ENCODE data around the gene TULP3.

Gene TULP3

GRCh38 chr12:2919249-2919648 lies 28.6 kb downstream of the TULP3 start:
- Histone ChIP-seq H3K27ac (ENCODE audit: extremely low read depth, low read depth, low read length) (no peak overlapping the region), H3K4me3 (ENCODE audit: low read depth, low read length) (no peak overlapping the region), H3K36me3 (ENCODE audit: control insufficient read depth in 2 of 2, insufficient read depth in 1 of 2, low read length in 2 of 2) (peaks cover 21 to 53% of the 10 kb centered on the region in 2 experiments; a peak in 2 of 3 replicates), H3K9me3 (ENCODE audit: control insufficient read depth, insufficient read depth, low read depth, low read length) (no peaks in the 10 kb centered on the region), H3K4me1 (ENCODE audit: control insufficient read depth, insufficient read depth, low read length) (no peaks in the 10 kb centered on the region)
- ChIA-PET CTCF (no interaction called here), POLR2A (no interaction called here)
- TF ChIP-seq ZNF121 (tag by site-specific recombination; IDR thresholded peaks at IDR 0.05) (no peak), EGR2 (tag by site-specific recombination; IDR thresholded peaks at IDR 0.05; ENCODE audit: low read depth) (no peak), KLF16 (tag by site-specific recombination; IDR thresholded peaks at IDR 0.05) (no peak), MYNN (tag by site-specific recombination; IDR thresholded peaks at IDR 0.05; ENCODE audit: borderline replicate concordance) (no peak), ZFP41 (tag by site-specific recombination; IDR thresholded peaks at IDR 0.05; ENCODE audit: borderline replicate concordance) (no peak), ZNF792 (tag by site-specific recombination; IDR thresholded peaks at IDR 0.05) (no peak), ZSCAN4 (tag by site-specific recombination; IDR thresholded peaks at IDR 0.05) (no peak), ZNF16 (tag by site-specific recombination; IDR thresholded peaks at IDR 0.05; ENCODE audit: low read depth) (no peak), ZNF473 (tag by site-specific recombination; IDR thresholded peaks at IDR 0.05) (no peak), ZNF777 (tag by site-specific recombination; IDR thresholded peaks at IDR 0.05; ENCODE audit: borderline replicate concordance) (no peak)
- TF ChIP-seq, protein P1, sequence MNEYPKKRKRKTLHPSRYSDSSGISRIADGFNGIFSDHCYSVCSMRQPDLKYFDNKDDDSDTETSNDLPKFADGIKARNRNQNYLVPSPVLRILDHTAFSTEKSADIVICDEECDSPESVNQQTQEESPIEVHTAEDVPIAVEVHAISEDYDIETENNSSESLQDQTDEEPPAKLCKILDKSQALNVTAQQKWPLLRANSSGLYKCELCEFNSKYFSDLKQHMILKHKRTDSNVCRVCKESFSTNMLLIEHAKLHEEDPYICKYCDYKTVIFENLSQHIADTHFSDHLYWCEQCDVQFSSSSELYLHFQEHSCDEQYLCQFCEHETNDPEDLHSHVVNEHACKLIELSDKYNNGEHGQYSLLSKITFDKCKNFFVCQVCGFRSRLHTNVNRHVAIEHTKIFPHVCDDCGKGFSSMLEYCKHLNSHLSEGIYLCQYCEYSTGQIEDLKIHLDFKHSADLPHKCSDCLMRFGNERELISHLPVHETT (tag by site-specific recombination; IDR thresholded peaks at IDR 0.05) = no peak
- TF ChIP-seq, protein P2, sequence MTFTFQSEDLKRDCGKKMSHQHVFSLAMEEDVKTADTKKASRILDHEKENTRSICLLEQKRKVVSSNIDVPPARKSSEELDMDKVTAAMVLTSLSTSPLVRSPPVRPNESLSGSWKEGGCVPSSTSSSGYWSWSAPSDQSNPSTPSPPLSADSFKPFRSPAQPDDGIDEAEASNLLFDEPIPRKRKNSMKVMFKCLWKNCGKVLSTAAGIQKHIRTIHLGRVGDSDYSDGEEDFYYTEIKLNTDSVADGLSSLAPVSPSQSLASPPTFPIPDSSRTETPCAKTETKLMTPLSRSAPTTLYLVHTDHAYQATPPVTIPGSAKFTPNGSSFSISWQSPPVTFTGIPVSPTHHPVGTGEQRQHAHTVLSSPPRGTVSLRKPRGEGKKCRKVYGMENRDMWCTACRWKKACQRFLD (tag by site-specific recombination; IDR thresholded peaks at IDR 0.05) = no peak

DNA sequence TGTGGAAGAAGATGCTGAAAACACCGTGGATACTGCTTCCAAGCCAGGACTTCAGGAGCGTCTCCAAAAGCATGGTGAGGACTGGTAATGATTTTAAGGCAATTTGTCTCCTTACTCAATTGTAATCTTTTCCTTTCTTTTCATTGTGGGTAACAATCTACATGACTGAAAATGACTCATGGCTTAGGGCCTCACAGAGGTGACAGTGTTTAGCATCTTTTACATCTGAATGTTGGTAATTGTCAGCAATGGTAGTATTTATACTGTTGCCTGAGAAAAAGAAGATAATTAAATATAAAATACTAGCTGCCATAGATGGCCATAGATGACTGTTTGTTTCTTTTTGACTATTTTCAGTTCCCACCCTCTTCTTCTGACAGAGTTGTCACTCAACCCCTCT lies 31.6 kb downstream of the TULP3 start:
- Histone ChIP-seq H3K4me1 (ENCODE audit: control insufficient read depth, insufficient read depth, low read length) (no peaks in the 10 kb centered on the region), H3K27ac (ENCODE audit: extremely low read depth, low read depth, low read length) (no peak overlapping the region), H3K36me3 (ENCODE audit: control insufficient read depth in 2 of 2, insufficient read depth in 1 of 2, low read length in 2 of 2) (peaks cover 38 to 57% of the 10 kb centered on the region in 2 experiments; a peak in 2 of 3 replicates), H3K4me3 (ENCODE audit: low read depth, low read length) (no peak overlapping the region), H3K9me3 (ENCODE audit: control insufficient read depth, insufficient read depth, low read depth, low read length) (no peaks in the 10 kb centered on the region)
- TF ChIP-seq ZNF398 (tag by site-specific recombination; IDR thresholded peaks at IDR 0.05) = no peak
- ChIA-PET CTCF (interaction anchor here (0.7 to 0.9 kb wide), 2 partner anchors 22 to 1700 kb away, joined by 3 to 4 read pairs; no protein-coding TSS in a partner anchor), POLR2A (interaction anchor here (0.6 kb wide), 1 partner anchor 35 kb away, joined by 4 read pairs; no protein-coding TSS in a partner anchor)

DNA sequence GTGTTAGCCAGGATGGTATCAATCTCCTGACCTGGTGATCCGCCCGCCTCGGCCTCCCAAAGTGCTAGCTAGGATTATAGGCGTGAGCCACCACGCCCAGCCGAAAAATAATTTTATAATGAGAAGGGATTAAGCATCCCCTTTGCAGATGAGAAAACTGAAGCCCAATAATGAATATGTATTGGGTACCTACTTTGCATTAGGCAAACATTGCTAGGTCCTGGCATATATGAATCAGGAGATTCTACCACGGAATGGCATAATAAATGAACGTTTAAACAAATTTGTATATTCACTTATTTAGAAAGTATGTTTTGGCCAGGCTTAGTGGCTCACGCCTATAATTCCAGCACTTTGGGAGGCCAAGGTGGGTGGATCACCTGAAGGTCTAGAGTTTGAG lies 32.4 kb downstream of the TULP3 start:
- no peak overlapping the region for H3K27ac ChIP-seq (ENCODE audit: extremely low read depth, low read depth, low read length)
- POLR2A ChIA-PET = no interaction called here
- H3K9me3 ChIP-seq (ENCODE audit: control insufficient read depth, insufficient read depth, low read depth, low read length) = no peaks in the 10 kb centered on the region
- CTCF ChIA-PET = interaction anchor here (0.9 kb wide), 1 partner anchor 21 kb away, joined by 3 read pairs; no protein-coding TSS in a partner anchor
- no peak overlapping the region for H3K4me3 ChIP-seq (ENCODE audit: low read depth, low read length)
- H3K36me3 ChIP-seq (ENCODE audit: control insufficient read depth in 2 of 2, insufficient read depth in 1 of 2, low read length in 2 of 2) = peaks cover 39 to 63% of the 10 kb centered on the region in 2 experiments; a peak in 2 of 3 replicates
- no peaks in the 10 kb centered on the region for H3K4me1 ChIP-seq (ENCODE audit: control insufficient read depth, insufficient read depth, low read length)
- TF ChIP-seq, protein P3, sequence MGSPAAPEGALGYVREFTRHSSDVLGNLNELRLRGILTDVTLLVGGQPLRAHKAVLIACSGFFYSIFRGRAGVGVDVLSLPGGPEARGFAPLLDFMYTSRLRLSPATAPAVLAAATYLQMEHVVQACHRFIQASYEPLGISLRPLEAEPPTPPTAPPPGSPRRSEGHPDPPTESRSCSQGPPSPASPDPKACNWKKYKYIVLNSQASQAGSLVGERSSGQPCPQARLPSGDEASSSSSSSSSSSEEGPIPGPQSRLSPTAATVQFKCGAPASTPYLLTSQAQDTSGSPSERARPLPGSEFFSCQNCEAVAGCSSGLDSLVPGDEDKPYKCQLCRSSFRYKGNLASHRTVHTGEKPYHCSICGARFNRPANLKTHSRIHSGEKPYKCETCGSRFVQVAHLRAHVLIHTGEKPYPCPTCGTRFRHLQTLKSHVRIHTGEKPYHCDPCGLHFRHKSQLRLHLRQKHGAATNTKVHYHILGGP (tag by site-specific recombination; IDR thresholded peaks at IDR 0.05) = no peak
- no peak for TF ChIP-seq ZNF585B (tag by site-specific recombination; IDR thresholded peaks at IDR 0.05)
- TF ChIP-seq MZF1 (tag by site-specific recombination; IDR thresholded peaks at IDR 0.05; ENCODE audit: borderline replicate concordance) = no peak
- TF ChIP-seq GFI1B (tag by site-specific recombination; IDR thresholded peaks at IDR 0.05) = no peak
- TF ChIP-seq ZNF24 (tag by site-specific recombination; IDR thresholded peaks at IDR 0.05) = no peak
- no peak for TF ChIP-seq ZNF112 (tag by site-specific recombination; IDR thresholded peaks at IDR 0.05)
- TF ChIP-seq HOXD13 (CRISPR knock-in tag; IDR thresholded peaks at IDR 0.05; ENCODE audit: borderline replicate concordance) = no peak
- TF ChIP-seq ZNF558 (tag by site-specific recombination; IDR thresholded peaks at IDR 0.05) = no peak
- no peak for TF ChIP-seq ZNF660 (tag by site-specific recombination; IDR thresholded peaks at IDR 0.05)
- no peak for TF ChIP-seq PBX3 (CRISPR knock-in tag; IDR thresholded peaks at IDR 0.05)
- no peak for TF ChIP-seq KLF1 (tag by site-specific recombination; IDR thresholded peaks at IDR 0.05)
- TF ChIP-seq ZBTB20 (tag by site-specific recombination; IDR thresholded peaks at IDR 0.05) = no peak
